Central memory CD4-positive, alpha-beta T cell (primary cell): ENCODE measurements around the gene MESP1.

Source experiments
- DNase-seq: peaks from one replicate; pipeline ENCODE4 v3.0.0; 2022

The MESP1 gene

DNA sequence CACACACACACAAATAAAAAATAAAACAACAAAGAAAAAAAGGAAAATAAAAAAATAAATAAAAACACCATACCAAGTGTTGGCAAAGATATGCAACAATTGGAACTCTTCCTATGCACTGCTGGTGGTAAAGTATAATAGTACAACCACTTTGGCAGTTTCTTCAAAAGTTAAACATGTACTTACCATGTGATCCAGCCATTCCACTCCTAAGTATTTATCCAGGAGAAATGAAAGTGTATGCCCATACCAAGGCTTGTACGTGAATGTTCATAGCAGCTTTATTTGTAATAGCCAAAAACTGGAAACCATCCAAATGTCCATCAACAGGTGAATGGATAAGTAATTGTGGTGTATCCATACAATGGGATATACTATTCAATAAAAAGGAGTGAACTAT is 43.5 kb downstream of the MESP1 start:
- no peak for DNase-seq

DNA sequence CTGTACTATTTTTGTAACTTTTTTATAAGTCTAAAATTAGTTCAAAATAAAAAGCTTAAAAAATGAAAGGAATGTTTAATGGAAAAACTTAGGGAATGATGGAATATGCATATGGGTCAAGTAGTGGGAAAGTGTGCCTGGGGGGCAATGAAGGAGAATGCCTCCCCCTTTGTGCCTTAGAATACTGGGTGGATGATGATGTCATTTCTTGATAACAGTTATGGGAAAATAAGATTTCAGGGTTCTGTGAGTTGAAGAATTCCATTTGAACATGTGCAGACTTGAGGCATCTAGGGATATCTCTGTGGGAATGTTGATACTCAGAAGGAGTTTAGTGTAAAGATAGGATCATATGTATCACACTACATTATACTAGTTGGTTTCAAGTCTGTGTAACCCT is 46.6 kb downstream of the MESP1 start:
- no peak for DNase-seq
